Suprapubic skin (tissue), 4 donors: Measurements from ENCODE around the gene ZNRD2.

ENCODE experiments used
- CTCF ChIP-seq, 2 donors: fragments of 200-600 bp in 1 of 2; fragments of 450-650 bp in 1 of 2; sonication (generic) in 1 of 2; IDR thresholded peaks; one replicate each; pipeline ENCODE4 v1.5.1; 2016 to 2019; ENCODE audit warnings: antibody characterized with exemption in 2 of 2, mild to moderate bottlenecking in 1 of 2, moderate library complexity in 1 of 2
- POLR2A ChIP-seq, 2 donors: fragments of 450-650 bp; IDR thresholded peaks; one replicate each; pipeline ENCODE4 v1.6.1; 2017; ENCODE audit warnings: antibody characterized with exemption in 2 of 2, mild to moderate bottlenecking in 2 of 2, moderate library complexity in 2 of 2
- POLR2AphosphoS5 ChIP-seq, 3 donors: sonication (generic); formaldehyde crosslinking; IDR thresholded peaks; one replicate each; pipeline ENCODE4 v1.6.1; 2017; ENCODE audit warnings: antibody characterized with exemption in 3 of 3

- TF ChIP-seq CTCF (IDR thresholded peaks at IDR 0.05) (no peak), POLR2AphosphoS5 (IDR thresholded peaks at IDR 0.05) (no peak), POLR2A (IDR thresholded peaks at IDR 0.05) (no peak)
Observed at GRCh38 chr11:65573391-65574079, 3.3 kb downstream of the ZNRD2 start.
